ENCODE data around the gene GSK3B. TPM values are rescaled to one million over a fixed set of nuclear protein-coding genes. Genes with fewer than 3 reads are reported as not detected.

GSK3B gene
- total RNA-seq, 1 experiment from 2014 or later, result 56.5 TPM

- peaks cover 16 to 19% of the 10 kb centered on the region in 2 experiments for H3K4me1 Mint-ChIP-seq
- H3K9me3 Mint-ChIP-seq, result peaks cover 7 to 12% of the 10 kb centered on the region in 2 experiments; a peak in 4 of 5 replicates
- WGBS (ENCODE audit: extremely low coverage, insufficient read length, low lambda C conversion rate), result no CpG with 5 or more reads among the region's 1 CpG
- peaks cover 17% of the 10 kb centered on the region for H3K79me1 ChIP-seq (ENCODE audit: insufficient read depth, low read depth, low read length, poor library complexity, severe bottlenecking)
- no peaks in the 10 kb centered on the region for H3K9me3 ChIP-seq (ENCODE audit: control insufficient read depth, low read depth, low read length)
- H3K36me3 Mint-ChIP-seq (ENCODE audit: insufficient read depth in 1 of 3, low read depth in 3 of 3), result peaks cover 16 to 21% (median 20%) of the 10 kb centered on the region in 3 experiments
- H3T11ph ChIP-seq (ENCODE audit: low read length), result no peak overlapping the region
- no peaks in the 10 kb centered on the region for H3K27me3 ChIP-seq (ENCODE audit: insufficient read depth, low read length)
- no peak for DNase-seq
- no peak overlapping the region for H3K4me3 Mint-ChIP-seq
- no peak overlapping the region for H3K14ac ChIP-seq (ENCODE audit: insufficient read depth, low read length)
- no peak overlapping the region for H4K8ac ChIP-seq (replicated peaks; ENCODE audit: insufficient read length, low read depth, low read length)
- no peak overlapping the region for H3K27ac Mint-ChIP-seq
- H2BK120ac ChIP-seq (ENCODE audit: low read depth, low read length, poor library complexity, severe bottlenecking), result no peak overlapping the region
- H3K79me2 ChIP-seq (ENCODE audit: insufficient read depth, low read length), result peaks cover 15% of the 10 kb centered on the region; the same call in 1 of the 2 replicates
- H3K27me3 Mint-ChIP-seq (ENCODE audit: low read depth), result no peaks in the 10 kb centered on the region
- H3K56ac ChIP-seq (ENCODE audit: insufficient read length, low read depth, low read length), result no peak overlapping the region
- H3K18ac ChIP-seq (ENCODE audit: insufficient read length, low read depth, low read length), result no peak overlapping the region
- no peak overlapping the region for H3K23ac ChIP-seq (ENCODE audit: insufficient read length, low read depth, low read length)
- H2BK15ac ChIP-seq (ENCODE audit: low read depth, low read length), result no peak overlapping the region
- no peak overlapping the region for H2AK5ac ChIP-seq (ENCODE audit: insufficient read length, low read length)
- H2BK5ac ChIP-seq (ENCODE audit: insufficient read length, low read length), result no peak overlapping the region
- H3K4me1 ChIP-seq (ENCODE audit: insufficient read depth, low read length), result no peaks in the 10 kb centered on the region
- H3K27ac ChIP-seq (ENCODE audit: insufficient read length, low read depth, low read length), result no peak overlapping the region
- H2AFZ ChIP-seq (ENCODE audit: low read length), result no peak overlapping the region
- H3K9ac ChIP-seq (ENCODE audit: extremely low read depth, insufficient read length, low read length), result no peak overlapping the region
- TF ChIP-seq CTCF (conservative IDR thresholded peaks at IDR 0.05), result no peak
- no peak overlapping the region for H3K4me2 ChIP-seq (ENCODE audit: insufficient read depth, insufficient read length, low read length)
- H4K91ac ChIP-seq (ENCODE audit: insufficient read length, low read depth, low read length), result no peak overlapping the region
- H2BK20ac ChIP-seq (ENCODE audit: low read depth, low read length, poor library complexity, severe bottlenecking), result no peak overlapping the region
- H4K20me1 ChIP-seq (ENCODE audit: control insufficient read depth, insufficient read depth, insufficient read length), result peaks cover 2% of the 10 kb centered on the region
- no peak overlapping the region for H2BK12ac ChIP-seq (ENCODE audit: insufficient read length, low read depth, low read length)
- H3K4ac ChIP-seq (ENCODE audit: low read depth, low read length), result no peak overlapping the region
- H4K5ac ChIP-seq (ENCODE audit: insufficient read length, low read depth, low read length), result no peak overlapping the region
- H3K23me2 ChIP-seq (ENCODE audit: insufficient read length, low read depth, low read length, poor library complexity, severe bottlenecking), result no peaks in the 10 kb centered on the region
Observed at GRCh38 chr3:120057626-120058025, 36.6 kb downstream of the GSK3B start.
